ENCODE results near the gene RNF212B.

- TF ChIP-seq CTCF (CRISPR knock-in tag; IDR thresholded peaks at IDR 0.05) (no peak), ZNF10 (CRISPR knock-in tag; IDR thresholded peaks at IDR 0.05; ENCODE audit: borderline replicate concordance, low read depth) (no peak), HMG20A (CRISPR knock-in tag; IDR thresholded peaks at IDR 0.05; ENCODE audit: borderline replicate concordance) (no peak), ZNF691 (CRISPR knock-in tag; IDR thresholded peaks at IDR 0.05; ENCODE audit: borderline replicate concordance, low read depth) (no peak), EZH2 (conservative IDR thresholded peaks at IDR 0.05; ENCODE audit: low read depth, low read length) (no peak)
Measured at GRCh38 chr14:23209651-23210423, 27.9 kb upstream of the RNF212B start.

Data from HepG2 (cell line).